Measurements from ENCODE around the gene GEMIN5. TPM values are rescaled to one million over a fixed set of nuclear protein-coding genes. Genes with fewer than 3 reads are reported as not detected.

GEMIN5 gene
- polyA plus RNA-seq, 1 of the 3 experiments (the other 2 are of a cell fraction): 6.6 TPM

DNA sequence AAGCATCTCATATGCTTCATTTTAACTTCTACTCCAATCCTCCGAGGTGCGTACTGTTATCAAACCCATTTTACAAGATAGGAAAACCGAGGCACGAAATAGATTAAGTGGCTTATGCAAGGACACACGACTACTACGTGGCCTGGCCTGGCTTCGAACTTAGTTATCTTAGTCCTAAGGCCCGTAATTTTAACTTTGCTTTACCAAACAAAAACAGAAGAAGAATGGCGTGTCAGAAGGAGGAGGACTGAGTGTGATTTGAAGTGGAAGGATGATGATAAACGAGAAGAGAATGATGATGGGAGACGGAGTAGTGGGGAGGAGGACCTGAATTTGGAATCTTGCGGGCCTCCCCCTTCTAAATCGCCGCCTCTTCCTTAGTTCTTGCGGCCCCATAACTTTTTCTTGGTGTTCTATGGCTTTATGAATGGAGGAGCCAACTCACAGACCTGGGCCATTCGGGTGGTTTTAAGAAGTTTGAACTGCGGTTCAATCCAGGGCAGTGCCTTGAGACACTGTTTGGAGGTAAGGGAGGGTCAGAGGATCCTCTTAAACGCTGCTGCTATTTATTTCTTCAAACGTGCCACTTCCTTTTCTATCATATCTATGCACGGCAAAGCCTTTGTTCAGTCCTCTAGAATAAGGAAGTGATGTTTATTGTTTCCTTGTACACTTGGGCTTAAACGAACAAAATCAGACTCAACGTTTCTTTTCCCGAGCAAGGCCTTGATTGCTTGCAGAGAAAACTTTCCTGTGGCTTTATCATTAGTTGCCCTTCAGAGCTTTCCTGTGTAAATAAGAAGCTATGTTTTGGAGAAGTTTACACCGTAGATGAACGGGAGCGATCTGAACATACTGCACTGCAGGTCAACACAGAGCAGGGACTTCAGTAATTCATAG lies 78.8 kb downstream of the GEMIN5 start:
- Histone ChIP-seq H3K4me2 (peak overlapping the region; percentile 99), H3K4me3 (ENCODE audit: low read depth in 2 of 2, low read length in 1 of 2) (peak overlapping the region; percentile 62 to 86), H3F3A (replicated peaks; ENCODE audit: insufficient read depth) (peaks cover 16% of the 10 kb centered on the region), H3K9ac (peak overlapping the region; percentile 98), H3K9me2 (no peaks in the 10 kb centered on the region), H3K79me2 (ENCODE audit: insufficient read depth) (peaks cover 58% of the 10 kb centered on the region), H3K4me1 (ENCODE audit: control insufficient read depth in 1 of 2, insufficient read depth in 2 of 2, low read depth in 1 of 2, low read length in 1 of 2) (peaks cover 14 to 17% of the 10 kb centered on the region in 2 experiments), H4K20me1 (ENCODE audit: insufficient read depth) (peaks cover 36% of the 10 kb centered on the region), H2AFZ (ENCODE audit: low read depth) (peak overlapping the region; percentile 74), H3K36me3 (replicated peaks in 1 of 2; ENCODE audit: control insufficient read depth in 1 of 2, insufficient read depth in 2 of 2, low read length in 1 of 2) (peaks cover 9 to 12% of the 10 kb centered on the region in 2 experiments), H3K27ac (ENCODE audit: low read depth in 2 of 2, low read length in 1 of 2) (peak overlapping the region; percentile 75 to 100), H3K9me3 (no peaks in the 10 kb centered on the region), H3K27me3 (ENCODE audit: insufficient read depth) (no peaks in the 10 kb centered on the region)
- CTCF ChIA-PET: interaction anchor here (0.5 to 0.8 kb wide), 3 partner anchors 24 to 227 kb away, joined by 3 to 4 read pairs (median 3); no protein-coding TSS in a partner anchor
- no peak for DNase-seq
- 1% methylated on average over 26 of the region's 26 CpGs for WGBS (ENCODE audit: low lambda C conversion rate)
- TF ChIP-seq, protein P1, sequence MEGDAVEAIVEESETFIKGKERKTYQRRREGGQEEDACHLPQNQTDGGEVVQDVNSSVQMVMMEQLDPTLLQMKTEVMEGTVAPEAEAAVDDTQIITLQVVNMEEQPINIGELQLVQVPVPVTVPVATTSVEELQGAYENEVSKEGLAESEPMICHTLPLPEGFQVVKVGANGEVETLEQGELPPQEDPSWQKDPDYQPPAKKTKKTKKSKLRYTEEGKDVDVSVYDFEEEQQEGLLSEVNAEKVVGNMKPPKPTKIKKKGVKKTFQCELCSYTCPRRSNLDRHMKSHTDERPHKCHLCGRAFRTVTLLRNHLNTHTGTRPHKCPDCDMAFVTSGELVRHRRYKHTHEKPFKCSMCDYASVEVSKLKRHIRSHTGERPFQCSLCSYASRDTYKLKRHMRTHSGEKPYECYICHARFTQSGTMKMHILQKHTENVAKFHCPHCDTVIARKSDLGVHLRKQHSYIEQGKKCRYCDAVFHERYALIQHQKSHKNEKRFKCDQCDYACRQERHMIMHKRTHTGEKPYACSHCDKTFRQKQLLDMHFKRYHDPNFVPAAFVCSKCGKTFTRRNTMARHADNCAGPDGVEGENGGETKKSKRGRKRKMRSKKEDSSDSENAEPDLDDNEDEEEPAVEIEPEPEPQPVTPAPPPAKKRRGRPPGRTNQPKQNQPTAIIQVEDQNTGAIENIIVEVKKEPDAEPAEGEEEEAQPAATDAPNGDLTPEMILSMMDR (IDR thresholded peaks at IDR 0.05): no peak
- TF ChIP-seq, protein P2, sequence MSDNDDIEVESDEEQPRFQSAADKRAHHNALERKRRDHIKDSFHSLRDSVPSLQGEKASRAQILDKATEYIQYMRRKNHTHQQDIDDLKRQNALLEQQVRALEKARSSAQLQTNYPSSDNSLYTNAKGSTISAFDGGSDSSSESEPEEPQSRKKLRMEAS (IDR thresholded peaks at IDR 0.05; ENCODE audit: low read depth): 0 out of 2 replicates have a peak, but pooled peaks have one; percentile 20
- TF ChIP-seq RCOR1 (IDR thresholded peaks at IDR 0.05; ENCODE audit: low read length): peak; percentile 54; the same call in 1 of the 2 replicates
- POLR2A ChIA-PET: interaction anchor here (0.6 to 2.5 kb wide), 6 partner anchors 13 to 205 kb away, joined by 3 to 16 read pairs (median 4); no protein-coding TSS in a partner anchor

GRCh38 chr5:154858297-154858971 lies 79.6 kb downstream of the GEMIN5 start, which contains the start of gene CNOT8:
Gene CNOT8, plus strand, starts transcription at chr5:154858627. Its CDS starts 4,652 bp downstream, at chr5:154863279.
- ChIA-PET CTCF (interaction anchor here (0.6 to 1.6 kb wide), 2 partner anchors 90 to 432 kb away, joined by 3 read pairs; no protein-coding TSS in a partner anchor), POLR2A (interaction anchor here (0.6 to 2.5 kb wide), 5 partner anchors 13 to 176 kb away, joined by 3 to 16 read pairs (median 3); no protein-coding TSS in a partner anchor)
- Histone ChIP-seq H3K36me3 (replicated peaks in 1 of 2; ENCODE audit: control insufficient read depth in 1 of 2, insufficient read depth in 2 of 2, low read length in 1 of 2) (peaks cover 5 to 7% of the 10 kb centered on the region in 2 experiments), H3K9me2 (no peaks in the 10 kb centered on the region), H3K4me1 (ENCODE audit: control insufficient read depth in 1 of 2, insufficient read depth in 2 of 2, low read depth in 1 of 2, low read length in 1 of 2) (peaks cover 14 to 17% of the 10 kb centered on the region in 2 experiments), H3K27ac (ENCODE audit: low read depth in 2 of 2, low read length in 1 of 2) (peak within 1 kb of the TSS; percentile 99 to 100), H3K27me3 (ENCODE audit: insufficient read depth) (no peaks in the 10 kb centered on the region), H3F3A (replicated peaks; ENCODE audit: insufficient read depth) (peaks cover 16% of the 10 kb centered on the region), H3K4me2 (peak within 1 kb of the TSS; percentile 99), H3K4me3 (ENCODE audit: low read depth in 2 of 2, low read length in 1 of 2) (peak within 1 kb of the TSS; percentile 62 to 86), H4K20me1 (ENCODE audit: insufficient read depth) (peaks cover 36% of the 10 kb centered on the region), H2AFZ (ENCODE audit: low read depth) (peak within 1 kb of the TSS; percentile 78), H3K9ac (peak within 1 kb of the TSS; percentile 98), H3K79me2 (ENCODE audit: insufficient read depth) (peaks cover 50% of the 10 kb centered on the region), H3K9me3 (no peaks in the 10 kb centered on the region)
- peak; percentile 95 for DNase-seq
- 2% methylated on average over 44 of the region's 65 CpGs for WGBS (ENCODE audit: low lambda C conversion rate)
- TF ChIP-seq MXI1 (IDR thresholded peaks at IDR 0.05; ENCODE audit: low read depth, low read length) (peak; percentile 83; the same call in 1 of the 2 replicates), REST (IDR thresholded peaks at IDR 0.05; ENCODE audit: low read depth, low read length) (0 out of 2 replicates have a peak, but pooled peaks have one; percentile 16), NRF1 (IDR thresholded peaks at IDR 0.05; ENCODE audit: low read depth, low read length) (peak; percentile 69), RCOR1 (IDR thresholded peaks at IDR 0.05; ENCODE audit: low read length) (0 out of 2 replicates have a peak, but pooled peaks have one; percentile 8), POLR2AphosphoS5 (IDR thresholded peaks at IDR 0.05; ENCODE audit: low read depth, low read length) (peak; percentile 90), RFX5 (IDR thresholded peaks at IDR 0.05; ENCODE audit: low read length) (0 out of 2 replicates have a peak, but pooled peaks have one; percentile 8), MEF2A (IDR thresholded peaks at IDR 0.05; ENCODE audit: borderline replicate concordance, low read depth) (no peak), SIN3A (IDR thresholded peaks at IDR 0.05; ENCODE audit: borderline replicate concordance, low read depth, low read length) (peak; percentile 63; the same call in 1 of the 2 replicates), ELF1 (IDR thresholded peaks at IDR 0.05) (no peak)
- TF ChIP-seq, protein P3, sequence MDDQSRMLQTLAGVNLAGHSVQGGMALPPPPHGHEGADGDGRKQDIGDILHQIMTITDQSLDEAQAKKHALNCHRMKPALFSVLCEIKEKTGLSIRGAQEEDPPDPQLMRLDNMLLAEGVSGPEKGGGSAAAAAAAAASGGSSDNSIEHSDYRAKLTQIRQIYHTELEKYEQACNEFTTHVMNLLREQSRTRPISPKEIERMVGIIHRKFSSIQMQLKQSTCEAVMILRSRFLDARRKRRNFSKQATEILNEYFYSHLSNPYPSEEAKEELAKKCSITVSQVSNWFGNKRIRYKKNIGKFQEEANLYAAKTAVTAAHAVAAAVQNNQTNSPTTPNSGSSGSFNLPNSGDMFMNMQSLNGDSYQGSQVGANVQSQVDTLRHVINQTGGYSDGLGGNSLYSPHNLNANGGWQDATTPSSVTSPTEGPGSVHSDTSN (IDR thresholded peaks at IDR 0.05): 0 out of 2 replicates have a peak, but pooled peaks have one; percentile 3
- TF ChIP-seq, protein P4, sequence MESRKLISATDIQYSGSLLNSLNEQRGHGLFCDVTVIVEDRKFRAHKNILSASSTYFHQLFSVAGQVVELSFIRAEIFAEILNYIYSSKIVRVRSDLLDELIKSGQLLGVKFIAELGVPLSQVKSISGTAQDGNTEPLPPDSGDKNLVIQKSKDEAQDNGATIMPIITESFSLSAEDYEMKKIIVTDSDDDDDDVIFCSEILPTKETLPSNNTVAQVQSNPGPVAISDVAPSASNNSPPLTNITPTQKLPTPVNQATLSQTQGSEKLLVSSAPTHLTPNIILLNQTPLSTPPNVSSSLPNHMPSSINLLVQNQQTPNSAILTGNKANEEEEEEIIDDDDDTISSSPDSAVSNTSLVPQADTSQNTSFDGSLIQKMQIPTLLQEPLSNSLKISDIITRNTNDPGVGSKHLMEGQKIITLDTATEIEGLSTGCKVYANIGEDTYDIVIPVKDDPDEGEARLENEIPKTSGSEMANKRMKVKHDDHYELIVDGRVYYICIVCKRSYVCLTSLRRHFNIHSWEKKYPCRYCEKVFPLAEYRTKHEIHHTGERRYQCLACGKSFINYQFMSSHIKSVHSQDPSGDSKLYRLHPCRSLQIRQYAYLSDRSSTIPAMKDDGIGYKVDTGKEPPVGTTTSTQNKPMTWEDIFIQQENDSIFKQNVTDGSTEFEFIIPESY (IDR thresholded peaks at IDR 0.05; ENCODE audit: borderline replicate concordance, low read depth): 0 out of 2 replicates have a peak, but pooled peaks have one; percentile 14
